GM23338 (cell line): ENCODE data around the gene WDR20. TPM values are rescaled to one million over a fixed set of nuclear protein-coding genes. Genes with fewer than 3 reads are reported as not detected.

Experiments
- ATAC-seq: fragments of 200-7000 bp; cut with Tn5 transposase; 3 replicates; pipeline ENCODE4 v1.9.1; 2020
- DNase-seq: peaks from one replicate; pipeline ENCODE4 v3.0.0-alpha.2; 2015; ENCODE audit warnings: low spot score
- H2AFZ ChIP-seq: fragments of 200-600 bp; sonication (generic); 2 replicates; pipeline ENCODE4 v1.8.0; 2016; ENCODE audit warnings: antibody characterized with exemption, mild to moderate bottlenecking, moderate library complexity
- H3F3A ChIP-seq: fragments of 200-600 bp; sonication (generic); replicated peaks from 2 replicates; pipeline ENCODE4 v1.8.0; 2017; ENCODE audit warnings: antibody characterized with exemption, mixed run types, low read depth
- H3K27ac ChIP-seq: fragments of 200-600 bp; sonication (generic); 2 replicates; pipeline ENCODE4 v1.6.1; 2016; ENCODE audit warnings: low read depth
- H3K27me3 ChIP-seq: fragments of 200-600 bp; sonication (generic); 2 replicates; pipeline ENCODE4 v1.8.0; 2016; ENCODE audit warnings: mild to moderate bottlenecking, mixed run types, moderate library complexity; ENCODE audit not compliant: insufficient read depth
- H3K36me3 ChIP-seq: fragments of 200-600 bp; sonication (generic); 2 replicates; pipeline ENCODE4 v1.8.0; 2016; ENCODE audit warnings: mild to moderate bottlenecking; ENCODE audit not compliant: insufficient read depth
- H3K4me1 ChIP-seq: fragments of 200-600 bp; sonication (generic); 2 replicates; pipeline ENCODE4 v1.8.0; 2016; ENCODE audit warnings: mild to moderate bottlenecking, moderate library complexity; ENCODE audit not compliant: insufficient read depth
- H3K4me2 ChIP-seq: fragments of 200-600 bp; sonication (generic); 2 replicates; pipeline ENCODE4 v1.7.1; 2017; ENCODE audit warnings: mixed run types
- H3K4me3 ChIP-seq: fragments of 200-600 bp; sonication (generic); 2 replicates; pipeline ENCODE4 v1.6.1; 2016; ENCODE audit warnings: mixed run types
- H3K79me2 ChIP-seq: fragments of 200-600 bp; sonication (generic); replicated peaks from 2 replicates; pipeline ENCODE4 v1.8.0; 2017; ENCODE audit warnings: mild to moderate bottlenecking; ENCODE audit not compliant: insufficient read depth
- H3K9me2 ChIP-seq: fragments of 200-600 bp; sonication (generic); 2 replicates; pipeline ENCODE4 v1.8.0; 2017; ENCODE audit not compliant: insufficient read depth
- H4K20me1 ChIP-seq: fragments of 200-600 bp; sonication (generic); replicated peaks from 2 replicates; pipeline ENCODE4 v1.8.0; 2017; ENCODE audit warnings: mild to moderate bottlenecking; ENCODE audit not compliant: insufficient read depth
- H3K27ac Mint-ChIP-seq: 2 replicates; pipeline ENCODE4 v1.8.0; 2020; ENCODE audit warnings: inconsistent platforms, mild to moderate bottlenecking, moderate library complexity, mixed read lengths
- H3K27me3 Mint-ChIP-seq: 3 replicates; pipeline ENCODE4 v1.8.0; 2022; ENCODE audit warnings: low read depth, mild to moderate bottlenecking, moderate library complexity, mixed read lengths, inconsistent platforms; ENCODE audit not compliant: insufficient read depth, poor library complexity
- H3K36me3 Mint-ChIP-seq: 3 replicates; pipeline ENCODE4 v1.8.0; 2021; ENCODE audit warnings: low read depth, mild to moderate bottlenecking, inconsistent platforms, moderate library complexity, mixed read lengths
- H3K4me1 Mint-ChIP-seq: 3 replicates; pipeline ENCODE4 v1.8.0; 2020; ENCODE audit warnings: mild to moderate bottlenecking, inconsistent platforms, mixed read lengths
- H3K4me3 Mint-ChIP-seq: 3 replicates; pipeline ENCODE4 v1.8.0; 2021; ENCODE audit warnings: moderate library complexity, mild to moderate bottlenecking, inconsistent platforms, mixed read lengths
- H3K9me3 Mint-ChIP-seq: 3 replicates; pipeline ENCODE4 v1.8.0; 2020; ENCODE audit warnings: moderate library complexity, mild to moderate bottlenecking, inconsistent platforms, mixed read lengths
- CREB1 ChIP-seq: fragments of 250-450 bp; sonication (Bioruptor Pico); IDR thresholded peaks from 2 replicates; pipeline ENCODE4 v1.5.0; 2020; ENCODE audit warnings: low read depth, mild to moderate bottlenecking, moderate library complexity
- ETS1 ChIP-seq: IDR thresholded peaks from 2 replicates; pipeline ENCODE4 v1.6.1; 2016; ENCODE audit warnings: antibody characterized with exemption
- POLR2AphosphoS5 ChIP-seq: IDR thresholded peaks from 2 replicates; pipeline ENCODE4 v1.6.1; 2016; ENCODE audit warnings: antibody characterized with exemption, low read depth
- REST ChIP-seq: IDR thresholded peaks from one replicate; pipeline ENCODE4 v1.6.1; 2018; ENCODE audit warnings: antibody characterized with exemption; ENCODE audit not compliant: unreplicated experiment
- ZNF114 ChIP-seq: fragments of 250-450 bp; sonication (Bioruptor Pico); IDR thresholded peaks from 2 replicates; pipeline ENCODE4 v1.5.0; 2020; ENCODE audit warnings: mild to moderate bottlenecking, moderate library complexity
- ZNF331 ChIP-seq: fragments of 250-450 bp; sonication (Bioruptor Pico); IDR thresholded peaks from 2 replicates; pipeline ENCODE4 v1.5.0; 2020; ENCODE audit warnings: low read depth, mild to moderate bottlenecking, moderate library complexity
- polyA plus RNA-seq: library from polyadenylated mRNA; unstranded; fragments of >200 nt; fragmentation: Nextera tagmentation; extraction: Ambion mirVana; gene quantifications from 2 replicates; pipeline ENCODE4 v1.2.1, GENCODE V29; 2016
- total RNA-seq: library from RNA; depleted of rRNA; stranded (reverse); fragments of >200 nt; shearing (Covaris generic); gene quantifications from 2 replicates; pipeline ENCODE4 v1.2.3, GENCODE V29; 2014

Gene WDR20
- total and polyA plus RNA-seq, 2 experiments from 2014 or later, result 17.9 to 21.0 TPM

GRCh38 chr14:102222751-102223150, 83.1 kb downstream of the WDR20 start:
- Histone ChIP-seq H3K36me3 (no peaks in the 10 kb centered on the region), H4K20me1 (no peaks in the 10 kb centered on the region; the same call in 1 of the 2 replicates), H3F3A (no peaks in the 10 kb centered on the region), H3K4me3 (no peak overlapping the region), H3K9me2 (no peaks in the 10 kb centered on the region), H3K4me1 (peaks cover 12% of the 10 kb centered on the region; the same call in 1 of the 2 replicates), H3K27ac (no peak overlapping the region), H3K27me3 (no peaks in the 10 kb centered on the region), H3K79me2 (peaks cover 7% of the 10 kb centered on the region; the same call in 1 of the 2 replicates), H2AFZ (no peak overlapping the region), H3K4me2 (no peak overlapping the region)
- H3K27me3 Mint-ChIP-seq, result peaks cover 7% of the 10 kb centered on the region
- no peak overlapping the region for H3K27ac Mint-ChIP-seq
- peaks cover 24% of the 10 kb centered on the region for H3K4me1 Mint-ChIP-seq
- no peak for DNase-seq
- no peak overlapping the region for H3K4me3 Mint-ChIP-seq
- peaks cover 3% of the 10 kb centered on the region; the same call in 2 of the 3 replicates for H3K36me3 Mint-ChIP-seq
- ATAC-seq, result no peak
- TF ChIP-seq ZNF114 (CRISPR knock-in tag) (no peak), REST (no peak), ZNF331 (CRISPR knock-in tag) (no peak), ETS1 (no peak)
- no peaks in the 10 kb centered on the region for H3K9me3 Mint-ChIP-seq

- Mint-ChIP-seq H3K9me3 (no peaks in the 10 kb centered on the region), H3K27me3 (peaks cover 7% of the 10 kb centered on the region), H3K27ac (no peak overlapping the region), H3K36me3 (peaks cover 3% of the 10 kb centered on the region; the same call in 2 of the 3 replicates), H3K4me1 (peaks cover 24% of the 10 kb centered on the region), H3K4me3 (no peak overlapping the region)
- no peak overlapping the region for H3K4me2 ChIP-seq
- ATAC-seq, result no peak
- H3K79me2 ChIP-seq, result no peaks in the 10 kb centered on the region
- DNase-seq, result no peak
- no peaks in the 10 kb centered on the region; the same call in 1 of the 2 replicates for H4K20me1 ChIP-seq
- H3K4me1 ChIP-seq, result peaks cover 12% of the 10 kb centered on the region; the same call in 1 of the 2 replicates
- no peak overlapping the region for H2AFZ ChIP-seq
- TF ChIP-seq CREB1 (CRISPR knock-in tag) (no peak), POLR2AphosphoS5 (no peak), ETS1 (no peak)
- H3F3A ChIP-seq, result no peaks in the 10 kb centered on the region
- H3K4me3 ChIP-seq, result no peak overlapping the region
- H3K36me3 ChIP-seq, result no peaks in the 10 kb centered on the region
- H3K9me2 ChIP-seq, result no peaks in the 10 kb centered on the region
- no peak overlapping the region for H3K27ac ChIP-seq
- H3K27me3 ChIP-seq, result no peaks in the 10 kb centered on the region
Observed at GRCh38 chr14:102223682-102224081, 84.0 kb downstream of the WDR20 start.
